ENCODE measurements around the gene ZNF592. TPM values are rescaled to one million over a fixed set of nuclear protein-coding genes. Genes with fewer than 3 reads are reported as not detected.
A peak's percentile ranks its signal among the peaks of the same experiment; 100 is the strongest.

ZNF592 gene
- total and polyA plus RNA-seq, 4 donors: 8.8 to 29.6 (median 16.2) TPM

DNA sequence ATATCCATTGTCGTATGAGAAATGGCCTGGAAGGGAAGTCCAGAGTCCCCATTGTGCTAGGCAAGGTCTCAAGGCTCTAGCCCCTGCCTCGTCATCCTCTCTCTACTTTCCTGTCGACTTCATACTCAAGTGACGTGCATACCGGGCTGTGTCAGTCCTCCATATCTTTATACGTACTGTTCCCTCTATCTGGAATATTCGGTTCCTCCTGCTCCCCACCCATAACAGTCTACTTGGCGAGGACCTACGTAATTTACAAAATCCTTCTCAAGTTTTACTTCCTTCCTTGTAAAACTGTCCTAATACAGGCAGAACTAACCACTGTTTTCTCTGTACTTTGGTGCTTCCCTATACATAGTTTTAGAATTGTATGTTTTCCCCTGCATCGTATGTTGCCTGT lies 66.5 kb downstream of the ZNF592 start:
- no peak for ATAC-seq (ENCODE audit: insufficient read depth, low FRiP score)
- 51 to 74% methylated on average over 10 of the region's 10 CpGs for WGBS, 2 donors
- Histone ChIP-seq H3K4me3 (no peak overlapping the region), H3K9me3 (ENCODE audit: control insufficient read depth in 4 of 4, insufficient read depth in 3 of 4, low read length in 3 of 4) (no peaks in the 10 kb centered on the region), H3K27ac (ENCODE audit: low read depth in 1 of 2, low read length in 1 of 2) (peak overlapping the region in 1 of 2 donors; percentile 35), H3K36me3 (ENCODE audit: control insufficient read depth in 4 of 4, insufficient read depth in 4 of 4, low read length in 4 of 4) (no peaks in the 10 kb centered on the region), H3K9ac (ENCODE audit: insufficient read depth in 1 of 2, low read length in 2 of 2) (no peak overlapping the region), H3K27me3 (ENCODE audit: control insufficient read depth in 3 of 3, insufficient read depth in 3 of 3, low read length in 2 of 3) (no peaks in the 10 kb centered on the region), H3K4me1 (ENCODE audit: control insufficient read depth in 5 of 5, insufficient read depth in 5 of 5, low read length in 5 of 5) (peaks cover 4 to 26% (median 17%) of the 10 kb centered on the region in 5 donors)
- TF ChIP-seq, protein P1, sequence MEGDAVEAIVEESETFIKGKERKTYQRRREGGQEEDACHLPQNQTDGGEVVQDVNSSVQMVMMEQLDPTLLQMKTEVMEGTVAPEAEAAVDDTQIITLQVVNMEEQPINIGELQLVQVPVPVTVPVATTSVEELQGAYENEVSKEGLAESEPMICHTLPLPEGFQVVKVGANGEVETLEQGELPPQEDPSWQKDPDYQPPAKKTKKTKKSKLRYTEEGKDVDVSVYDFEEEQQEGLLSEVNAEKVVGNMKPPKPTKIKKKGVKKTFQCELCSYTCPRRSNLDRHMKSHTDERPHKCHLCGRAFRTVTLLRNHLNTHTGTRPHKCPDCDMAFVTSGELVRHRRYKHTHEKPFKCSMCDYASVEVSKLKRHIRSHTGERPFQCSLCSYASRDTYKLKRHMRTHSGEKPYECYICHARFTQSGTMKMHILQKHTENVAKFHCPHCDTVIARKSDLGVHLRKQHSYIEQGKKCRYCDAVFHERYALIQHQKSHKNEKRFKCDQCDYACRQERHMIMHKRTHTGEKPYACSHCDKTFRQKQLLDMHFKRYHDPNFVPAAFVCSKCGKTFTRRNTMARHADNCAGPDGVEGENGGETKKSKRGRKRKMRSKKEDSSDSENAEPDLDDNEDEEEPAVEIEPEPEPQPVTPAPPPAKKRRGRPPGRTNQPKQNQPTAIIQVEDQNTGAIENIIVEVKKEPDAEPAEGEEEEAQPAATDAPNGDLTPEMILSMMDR (IDR thresholded peaks at IDR 0.05; ENCODE audit: control extremely low read depth, extremely low read depth): no peak
- no peak for DNase-seq

DNA sequence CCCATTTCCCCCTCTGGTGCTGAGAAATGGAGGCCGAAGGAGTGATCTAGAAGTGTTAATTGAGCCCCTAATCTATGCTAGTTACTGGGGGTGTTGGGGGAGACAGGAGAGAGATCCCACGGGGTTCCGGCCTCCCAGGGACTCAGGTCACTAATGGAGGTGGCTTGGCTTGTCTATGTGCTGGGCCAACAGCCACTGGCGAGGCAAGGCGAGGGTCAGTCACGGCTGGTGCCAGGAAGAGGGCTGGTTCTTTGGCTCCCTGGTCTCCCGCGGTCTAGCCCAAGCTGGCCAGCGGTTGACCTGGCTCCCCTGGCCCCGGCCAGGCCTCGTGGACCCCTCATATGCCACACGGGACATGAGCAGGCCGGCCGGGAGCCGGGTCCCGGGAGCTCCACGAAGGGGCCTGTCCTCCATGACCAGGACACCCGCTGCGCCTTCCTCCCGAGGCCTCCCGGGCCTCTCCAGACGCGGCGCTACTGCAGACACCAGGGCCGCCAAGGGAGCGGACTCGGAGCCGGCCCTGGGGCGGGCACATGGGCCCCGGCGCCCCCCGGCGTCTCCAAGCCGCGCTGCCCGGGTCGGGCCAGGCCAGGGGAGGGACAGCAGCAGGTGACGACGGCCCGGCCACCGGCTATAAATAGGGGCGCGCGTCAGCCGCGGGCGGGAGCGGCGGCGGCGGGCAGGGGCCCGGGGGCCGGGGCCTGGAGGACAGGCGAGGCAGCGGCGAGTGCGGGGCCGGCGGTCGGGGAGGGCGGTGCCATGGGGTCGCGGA lies 68.5 kb downstream of the ZNF592 start, which contains the start of gene ALPK3:
Gene ALPK3, plus strand, starts transcription at position 663 of the 772 bp plus-strand sequence. Its CDS starts 97 bp downstream, at position 760.
- no peaks in the 10 kb centered on the region for H3K9me3 ChIP-seq (ENCODE audit: control insufficient read depth in 4 of 4, insufficient read depth in 3 of 4, low read length in 3 of 4)
- peak within 1 kb of the TSS; percentile 60 to 62 for H3K9ac ChIP-seq (ENCODE audit: insufficient read depth in 1 of 2, low read length in 2 of 2)
- no peaks in the 10 kb centered on the region for H3K27me3 ChIP-seq (ENCODE audit: control insufficient read depth in 3 of 3, insufficient read depth in 3 of 3, low read length in 2 of 3)
- TF ChIP-seq, protein P1 (IDR thresholded peaks at IDR 0.05; ENCODE audit: control extremely low read depth, extremely low read depth): no peak
- H3K36me3 ChIP-seq (ENCODE audit: control insufficient read depth in 4 of 4, insufficient read depth in 4 of 4, low read length in 4 of 4): no peaks in the 10 kb centered on the region
- H3K27ac ChIP-seq (ENCODE audit: low read depth in 1 of 2, low read length in 1 of 2): peak within 1 kb of the TSS; percentile 86 to 88
- H3K4me3 ChIP-seq: no peak within 1 kb of the TSS
- peak; percentile 46 for ATAC-seq (ENCODE audit: insufficient read depth, low FRiP score)
- peak; percentile 41 to 68 (median 64) for DNase-seq
- peaks cover 7 to 26% (median 17%) of the 10 kb centered on the region in 5 donors for H3K4me1 ChIP-seq (ENCODE audit: control insufficient read depth in 5 of 5, insufficient read depth in 5 of 5, low read length in 5 of 5)
- 20 to 25% methylated on average over 56 to 63 of the region's 63 CpGs for WGBS, 2 donors

DNA sequence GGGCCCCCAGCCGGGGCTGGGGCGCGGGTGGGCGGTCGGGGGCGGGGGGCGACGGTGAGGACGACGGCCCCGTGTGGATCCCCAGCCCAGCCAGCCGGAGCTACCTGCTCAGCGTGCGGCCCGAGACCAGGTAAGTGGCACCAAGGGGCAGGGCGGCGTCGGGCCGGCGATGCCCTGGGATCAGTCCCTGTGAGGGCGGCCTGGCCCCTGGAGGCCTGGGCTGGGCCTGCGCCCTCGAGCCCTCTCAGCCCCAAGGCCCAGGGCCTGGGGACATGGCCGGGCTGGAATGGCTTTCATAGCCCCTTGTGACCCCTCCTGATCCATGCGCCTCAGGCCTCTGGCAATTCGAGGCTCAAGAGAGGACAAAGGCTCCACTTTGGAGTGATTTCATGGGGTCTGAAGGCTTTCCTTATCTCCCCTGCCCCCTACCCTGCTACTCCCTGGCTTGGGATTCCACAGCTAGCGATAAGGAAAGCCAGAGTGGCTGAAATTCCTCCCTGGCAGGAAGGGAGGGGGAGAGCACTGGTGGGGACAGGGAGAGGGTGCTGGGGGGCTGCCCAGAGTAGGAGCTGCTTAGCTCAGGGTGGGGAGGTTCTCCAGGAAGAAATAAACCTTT lies 69.2 kb downstream of the ZNF592 start:
- TF ChIP-seq, protein P1 (IDR thresholded peaks at IDR 0.05; ENCODE audit: control extremely low read depth, extremely low read depth): no peak
- no peak for ATAC-seq (ENCODE audit: insufficient read depth, low FRiP score)
- Histone ChIP-seq H3K4me1 (ENCODE audit: control insufficient read depth in 5 of 5, insufficient read depth in 5 of 5, low read length in 5 of 5) (peaks cover 11 to 30% (median 23%) of the 10 kb centered on the region in 5 donors), H3K27me3 (ENCODE audit: control insufficient read depth in 3 of 3, insufficient read depth in 3 of 3, low read length in 2 of 3) (no peaks in the 10 kb centered on the region), H3K27ac (ENCODE audit: low read depth in 1 of 2, low read length in 1 of 2) (peak overlapping the region; percentile 86 to 88), H3K9me3 (ENCODE audit: control insufficient read depth in 4 of 4, insufficient read depth in 3 of 4, low read length in 3 of 4) (no peaks in the 10 kb centered on the region), H3K4me3 (no peak overlapping the region), H3K9ac (ENCODE audit: insufficient read depth in 1 of 2, low read length in 2 of 2) (peak overlapping the region; percentile 60 to 62), H3K36me3 (ENCODE audit: control insufficient read depth in 4 of 4, insufficient read depth in 4 of 4, low read length in 4 of 4) (no peaks in the 10 kb centered on the region)
- WGBS, 2 donors: 36 to 59% methylated on average over 12 to 27 of the region's 27 CpGs
- peak; percentile 61 to 73 (median 68) for DNase-seq

Measured in lung (tissue), 12 donors.